Lower leg skin (tissue), 3 donors: ENCODE data around the gene MAN1A1.

Experiments
- CTCF ChIP-seq, 3 donors: fragments of 450-650 bp; IDR thresholded peaks; one replicate each; pipeline ENCODE4 v1.5.1; 2016; ENCODE audit warnings: antibody characterized with exemption in 3 of 3, mild to moderate bottlenecking in 3 of 3, moderate library complexity in 2 of 3
- POLR2A ChIP-seq, 2 donors: fragments of 450-650 bp; IDR thresholded peaks; one replicate each; pipeline ENCODE4 v1.6.1; 2016 to 2017; ENCODE audit warnings: antibody characterized with exemption in 2 of 2, mild to moderate bottlenecking in 1 of 2, moderate library complexity in 1 of 2

GRCh38 chr6:119256392-119256791 lies 93.2 kb downstream of the MAN1A1 start:
- TF ChIP-seq CTCF (IDR thresholded peaks at IDR 0.05): no peak
- no peak for TF ChIP-seq POLR2A (IDR thresholded peaks at IDR 0.05)
